KMS-11 (cell line): ENCODE results near the gene CCNF.

Experiments
- H2AFZ ChIP-seq: fragments of 200-600 bp; sonication (generic); 2 replicates; pipeline ENCODE4 v1.6.1; 2016; ENCODE audit warnings: antibody characterized with exemption, mixed run types, low read depth
- H3K27ac ChIP-seq: fragments of 200-600 bp; sonication (generic); 2 replicates; pipeline ENCODE4 v1.6.1; 2016; ENCODE audit warnings: mild to moderate bottlenecking, mixed run types
- H3K27me3 ChIP-seq: fragments of 200-600 bp; sonication (generic); 2 replicates; pipeline ENCODE4 v1.6.1; 2017; ENCODE audit warnings: mild to moderate bottlenecking, low read depth, mixed run types, moderate library complexity; ENCODE audit not compliant: insufficient read depth
- H3K36me3 ChIP-seq: fragments of 200-600 bp; sonication (generic); 2 replicates; pipeline ENCODE4 v1.6.1; 2017; ENCODE audit warnings: mild to moderate bottlenecking, mixed run types; ENCODE audit not compliant: insufficient read depth
- H3K4me1 ChIP-seq: fragments of 200-600 bp; sonication (generic); 2 replicates; pipeline ENCODE4 v1.6.1; 2016; ENCODE audit warnings: mild to moderate bottlenecking, low read depth, mixed run types; ENCODE audit not compliant: poor library complexity, severe bottlenecking
- H3K4me2 ChIP-seq: fragments of 200-600 bp; sonication (generic); 2 replicates; pipeline ENCODE4 v1.7.0; 2016; ENCODE audit warnings: mild to moderate bottlenecking, mixed run types
- H3K4me3 ChIP-seq: fragments of 200-600 bp; sonication (generic); IDR thresholded peaks from 2 replicates; pipeline ENCODE4 v1.6.1; 2017; ENCODE audit warnings: low read depth, low read length, mixed read lengths; ENCODE audit not compliant: insufficient read depth
- H3K79me2 ChIP-seq: fragments of 200-600 bp; sonication (generic); 2 replicates; pipeline ENCODE4 v1.6.1; 2016; ENCODE audit warnings: low read depth, mixed run types; ENCODE audit not compliant: insufficient read depth
- H3K9ac ChIP-seq: fragments of 200-600 bp; sonication (generic); 2 replicates; pipeline ENCODE4 v1.6.1; 2016; ENCODE audit warnings: mild to moderate bottlenecking, mixed run types
- H4K20me1 ChIP-seq: fragments of 200-600 bp; sonication (generic); 2 replicates; pipeline ENCODE4 v1.6.1; 2016; ENCODE audit warnings: mild to moderate bottlenecking, mixed run types; ENCODE audit not compliant: insufficient read depth
- CTCF ChIP-seq: fragments of 200-600 bp; sonication (generic); conservative IDR thresholded peaks from 2 replicates; pipeline ENCODE4 v1.6.1; 2017; ENCODE audit warnings: low read depth, mild to moderate bottlenecking, antibody characterized with exemption, low read length, moderate library complexity, mixed read lengths

Gene CCNF

GRCh38 chr16:2489581-2489980 is 60.3 kb downstream of the CCNF start:
- H3K4me3 ChIP-seq: no peak overlapping the region
- H3K4me1 ChIP-seq: no peaks in the 10 kb centered on the region
- no peaks in the 10 kb centered on the region for H3K27me3 ChIP-seq
- no peak overlapping the region for H3K9ac ChIP-seq
- no peak overlapping the region for H3K27ac ChIP-seq
- H3K79me2 ChIP-seq: 0 out of 2 replicates have a peak, but pooled peaks cover 4% of the 10 kb centered on the region
- no peaks in the 10 kb centered on the region for H4K20me1 ChIP-seq
- no peak for TF ChIP-seq CTCF
- no peak overlapping the region for H2AFZ ChIP-seq
- no peaks in the 10 kb centered on the region for H3K36me3 ChIP-seq
- no peak overlapping the region for H3K4me2 ChIP-seq

GRCh38 chr16:2490190-2491105 is 61.2 kb downstream of the CCNF start:
- Histone ChIP-seq H3K9ac (no peak overlapping the region), H4K20me1 (no peaks in the 10 kb centered on the region)

GRCh38 chr16:2492292-2492691 is 63.0 kb downstream of the CCNF start:
- no peak overlapping the region for H3K9ac ChIP-seq
- no peaks in the 10 kb centered on the region for H3K27me3 ChIP-seq
- no peak overlapping the region for H3K4me2 ChIP-seq
- H3K27ac ChIP-seq: no peak overlapping the region
- TF ChIP-seq CTCF: no peak
- H3K79me2 ChIP-seq: no peaks in the 10 kb centered on the region
- H3K4me3 ChIP-seq: no peak overlapping the region
- no peaks in the 10 kb centered on the region for H3K4me1 ChIP-seq
- H3K36me3 ChIP-seq: no peaks in the 10 kb centered on the region
- no peak overlapping the region for H2AFZ ChIP-seq
- no peaks in the 10 kb centered on the region for H4K20me1 ChIP-seq

More at GRCh38 chr16:2490190-2491105, 61.2 kb downstream of the CCNF start:
- Histone ChIP-seq H3K27ac (no peak overlapping the region), H3K4me1 (no peaks in the 10 kb centered on the region), H2AFZ (no peak overlapping the region), H3K4me2 (no peak overlapping the region), H3K4me3 (no peak overlapping the region), H3K36me3 (no peaks in the 10 kb centered on the region), H3K27me3 (no peaks in the 10 kb centered on the region), H3K79me2 (0 out of 2 replicates have a peak, but pooled peaks cover 4% of the 10 kb centered on the region)
- no peak for TF ChIP-seq CTCF

- H3K4me3 ChIP-seq: no peak overlapping the region
- no peak overlapping the region for H3K4me2 ChIP-seq
- no peak for TF ChIP-seq CTCF
- H3K36me3 ChIP-seq: no peaks in the 10 kb centered on the region
- no peak overlapping the region for H2AFZ ChIP-seq
- no peak overlapping the region for H3K27ac ChIP-seq
- no peak overlapping the region for H3K9ac ChIP-seq
- no peaks in the 10 kb centered on the region for H3K27me3 ChIP-seq
- no peaks in the 10 kb centered on the region for H3K79me2 ChIP-seq
- H3K4me1 ChIP-seq: no peaks in the 10 kb centered on the region
- no peaks in the 10 kb centered on the region for H4K20me1 ChIP-seq
Measured at GRCh38 chr16:2493605-2494004, 64.4 kb downstream of the CCNF start.
